Ureter (tissue), 1 donor: ENCODE results near the gene CCR5. TPM values are rescaled to one million over a fixed set of nuclear protein-coding genes. Genes with fewer than 3 reads are reported as not detected.

Experiments used
- DNase-seq: peaks from one replicate; pipeline ENCODE4 v3.0.0-alpha.2; 2020; ENCODE audit warnings: low spot score
- total RNA-seq: library from RNA; stranded (reverse); gene quantifications from one replicate; pipeline ENCODE4 v1.2.4, GENCODE V29; 2023
- donor health status: DM: yes; HTN: yes; CAD: no.

CCR5 gene
- total RNA-seq, 1 donor from 2014 or later: 3.3 TPM

DNA sequence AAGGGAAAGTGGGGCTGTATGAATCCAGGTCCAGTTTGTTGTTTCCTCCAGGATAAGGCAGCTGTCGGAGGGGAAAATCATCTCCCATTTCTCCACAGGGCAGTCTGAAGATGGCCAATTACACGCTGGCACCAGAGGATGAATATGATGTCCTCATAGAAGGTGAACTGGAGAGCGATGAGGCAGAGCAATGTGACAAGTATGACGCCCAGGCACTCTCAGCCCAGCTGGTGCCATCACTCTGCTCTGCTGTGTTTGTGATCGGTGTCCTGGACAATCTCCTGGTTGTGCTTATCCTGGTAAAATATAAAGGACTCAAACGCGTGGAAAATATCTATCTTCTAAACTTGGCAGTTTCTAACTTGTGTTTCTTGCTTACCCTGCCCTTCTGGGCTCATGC lies 37.2 kb downstream of the CCR5 start:
- DNase-seq: no peak

DNA sequence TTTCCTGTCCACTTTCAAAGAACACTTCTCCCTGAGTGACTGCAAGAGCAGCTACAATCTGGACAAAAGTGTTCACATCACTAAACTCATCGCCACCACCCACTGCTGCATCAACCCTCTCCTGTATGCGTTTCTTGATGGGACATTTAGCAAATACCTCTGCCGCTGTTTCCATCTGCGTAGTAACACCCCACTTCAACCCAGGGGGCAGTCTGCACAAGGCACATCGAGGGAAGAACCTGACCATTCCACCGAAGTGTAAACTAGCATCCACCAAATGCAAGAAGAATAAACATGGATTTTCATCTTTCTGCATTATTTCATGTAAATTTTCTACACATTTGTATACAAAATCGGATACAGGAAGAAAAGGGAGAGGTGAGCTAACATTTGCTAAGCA lies 38.1 kb downstream of the CCR5 start:
- no peak for DNase-seq

DNA sequence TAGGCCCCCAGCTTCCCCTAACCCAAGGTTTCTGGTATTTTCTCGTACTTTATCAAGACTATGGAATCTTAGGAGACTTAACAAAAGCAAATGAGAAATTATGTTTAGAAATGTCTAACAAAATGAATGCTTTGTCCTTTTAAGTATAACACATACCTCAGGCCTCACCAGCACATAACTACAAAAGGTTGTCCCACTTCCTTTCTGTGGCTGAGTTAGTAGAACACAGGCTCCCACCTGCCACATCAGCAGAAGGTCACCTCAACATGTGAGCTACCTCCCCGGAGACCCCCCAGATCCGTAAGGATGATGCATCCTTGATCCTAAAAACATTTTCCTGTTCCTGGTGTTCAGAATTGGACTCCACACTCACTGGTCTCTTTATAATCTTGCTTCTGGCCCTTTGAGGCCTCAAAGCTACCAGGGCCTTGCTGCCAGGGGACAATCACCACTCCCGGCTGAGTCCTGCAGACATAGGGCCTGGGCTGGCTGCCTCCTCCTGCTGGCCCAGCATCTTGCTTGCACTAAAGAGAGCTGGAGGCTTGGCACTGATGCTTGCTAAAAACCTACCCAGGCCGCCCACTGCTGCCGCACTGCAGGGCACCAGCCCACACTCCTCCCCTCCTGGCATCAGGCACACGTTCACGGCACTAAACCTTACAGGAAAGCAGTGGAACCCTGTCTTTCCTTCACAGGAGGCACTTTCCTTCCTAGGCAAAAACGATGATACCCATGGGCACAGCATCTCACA lies 39.2 kb downstream of the CCR5 start:
- no peak for DNase-seq

DNA sequence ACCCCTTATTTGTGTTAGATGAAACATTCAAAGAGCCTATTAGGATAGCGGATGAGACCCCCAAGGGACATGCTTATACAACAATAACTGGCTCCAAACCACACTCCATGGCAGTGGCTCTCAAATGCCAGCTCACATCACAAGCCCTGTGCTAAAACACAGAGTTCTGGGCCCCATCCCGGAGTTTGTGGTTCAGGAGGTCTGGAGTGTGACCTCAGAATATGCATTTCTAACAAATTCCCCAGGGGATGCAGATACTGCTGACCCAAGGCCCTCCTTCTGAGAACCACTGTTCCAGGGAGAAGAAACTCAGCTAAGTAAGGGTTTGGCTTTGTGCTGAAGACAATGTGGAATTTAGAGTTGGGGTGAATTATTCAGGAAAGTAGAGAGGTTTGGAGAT lies 39.9 kb downstream of the CCR5 start:
- DNase-seq: no peak

DNA sequence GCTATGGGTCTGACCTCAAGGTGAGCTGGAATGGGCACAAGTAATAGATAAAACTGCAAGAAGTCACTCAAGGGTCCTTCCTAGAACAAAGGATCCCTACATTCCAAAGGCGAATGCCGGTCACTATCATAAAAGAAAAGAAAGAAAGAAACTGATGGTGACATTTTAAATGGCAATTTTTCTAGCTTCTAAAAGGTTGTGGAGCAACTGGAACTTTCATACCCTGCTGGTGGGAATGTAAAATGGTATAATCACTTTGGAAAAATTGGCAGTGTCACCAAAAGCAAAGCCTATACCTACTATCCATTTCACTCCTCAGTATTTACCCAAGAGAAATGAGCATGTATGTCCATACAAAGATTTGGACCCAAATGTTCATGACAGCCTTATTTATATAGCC lies 40.5 kb downstream of the CCR5 start:
- DNase-seq: no peak

DNA sequence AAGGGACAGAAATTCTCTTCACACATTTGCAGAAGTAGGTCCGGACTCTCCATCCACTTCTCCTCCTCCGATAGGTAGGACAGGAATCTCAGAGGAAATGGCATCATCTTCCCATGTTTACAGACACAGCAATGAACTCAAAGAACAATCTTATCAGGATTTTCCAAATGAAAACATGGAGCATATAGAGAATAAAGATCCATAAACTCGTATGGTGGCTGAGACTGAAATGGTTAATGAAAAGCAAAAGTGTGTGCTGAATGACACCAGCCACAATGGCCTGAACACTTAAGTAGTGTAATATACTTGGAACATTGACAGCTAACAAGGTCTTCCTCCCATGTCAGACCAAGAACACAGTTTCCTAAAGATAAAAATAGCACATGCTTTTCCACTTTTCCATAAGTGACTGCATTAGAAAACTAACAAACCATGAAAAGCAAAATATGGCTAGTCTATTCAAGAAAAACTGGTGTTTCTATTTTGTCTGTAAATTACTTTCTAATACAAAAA lies 42.1 kb downstream of the CCR5 start:
- no peak for DNase-seq

DNA sequence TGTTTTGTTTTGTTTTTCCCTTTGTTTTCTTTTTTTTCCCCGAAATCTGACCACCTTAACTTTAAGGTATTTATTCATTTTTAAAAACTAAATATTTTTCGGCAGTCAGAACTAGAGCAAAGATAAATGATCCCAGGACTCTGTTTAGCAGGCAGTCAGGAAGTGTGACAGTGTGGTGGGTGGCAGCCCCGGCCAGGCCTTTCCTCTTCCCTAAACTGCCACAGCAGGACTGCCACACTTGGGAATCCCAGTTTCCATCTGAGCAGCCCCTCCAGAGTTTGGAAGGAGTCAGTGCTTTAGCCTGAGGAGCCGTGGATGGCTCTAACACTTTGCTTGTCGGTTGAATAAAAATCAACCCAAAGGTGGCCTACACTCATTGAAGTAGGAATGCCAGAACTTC lies 43.2 kb downstream of the CCR5 start:
- DNase-seq: no peak

DNA sequence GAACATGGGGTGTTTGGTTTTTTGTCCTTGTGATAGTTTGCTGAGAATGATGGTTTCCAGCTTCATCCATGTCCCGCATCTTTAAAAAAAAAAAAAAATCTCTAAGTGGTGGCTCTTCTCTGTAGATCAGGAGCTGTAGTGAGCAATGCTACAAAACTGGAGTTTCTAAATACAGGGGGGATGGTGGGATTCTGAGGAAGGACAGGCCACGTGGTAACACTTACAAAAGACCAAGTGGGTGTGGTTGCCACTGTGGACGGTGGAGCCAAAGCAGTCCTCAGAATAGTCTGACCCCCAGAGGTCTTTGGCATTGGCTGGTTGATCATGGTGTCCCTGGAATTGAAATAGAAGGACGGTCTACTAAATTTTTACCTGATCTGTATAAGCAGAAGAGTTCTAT lies 44.0 kb downstream of the CCR5 start:
- no peak for DNase-seq

DNA sequence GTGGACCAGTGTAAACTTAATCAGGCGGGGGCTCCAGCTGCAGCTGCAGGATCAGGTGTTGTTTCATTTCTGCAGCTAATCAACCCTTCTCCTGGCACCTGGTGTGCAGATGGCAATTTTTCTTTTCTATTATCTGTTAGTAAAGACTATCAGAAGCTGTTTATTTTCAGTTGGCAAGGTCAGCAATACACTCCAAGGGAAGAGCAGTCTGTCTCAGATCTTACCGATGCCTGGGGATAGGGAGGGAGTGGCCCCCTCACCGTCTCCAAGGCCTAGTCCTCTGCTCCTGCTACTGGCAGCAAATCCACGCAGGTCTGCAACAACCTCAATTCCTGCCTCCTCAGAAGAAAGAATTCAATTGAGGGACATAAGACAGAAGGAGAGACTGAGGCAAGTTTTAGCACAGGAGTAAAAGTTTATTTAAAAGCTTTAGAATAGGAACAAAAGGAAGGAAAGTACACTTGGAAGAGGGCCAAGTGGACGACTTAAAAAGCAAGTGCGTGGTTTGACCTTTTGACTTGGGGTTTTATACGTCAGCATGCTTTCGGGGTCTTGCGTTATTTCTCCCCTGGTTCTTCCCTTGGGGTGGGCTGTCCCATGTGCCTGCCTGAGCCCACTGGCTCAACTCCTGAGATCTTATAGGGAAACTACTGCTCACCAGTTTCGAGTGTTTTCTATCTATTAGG lies 45.5 kb downstream of the CCR5 start:
- DNase-seq: no peak

DNA sequence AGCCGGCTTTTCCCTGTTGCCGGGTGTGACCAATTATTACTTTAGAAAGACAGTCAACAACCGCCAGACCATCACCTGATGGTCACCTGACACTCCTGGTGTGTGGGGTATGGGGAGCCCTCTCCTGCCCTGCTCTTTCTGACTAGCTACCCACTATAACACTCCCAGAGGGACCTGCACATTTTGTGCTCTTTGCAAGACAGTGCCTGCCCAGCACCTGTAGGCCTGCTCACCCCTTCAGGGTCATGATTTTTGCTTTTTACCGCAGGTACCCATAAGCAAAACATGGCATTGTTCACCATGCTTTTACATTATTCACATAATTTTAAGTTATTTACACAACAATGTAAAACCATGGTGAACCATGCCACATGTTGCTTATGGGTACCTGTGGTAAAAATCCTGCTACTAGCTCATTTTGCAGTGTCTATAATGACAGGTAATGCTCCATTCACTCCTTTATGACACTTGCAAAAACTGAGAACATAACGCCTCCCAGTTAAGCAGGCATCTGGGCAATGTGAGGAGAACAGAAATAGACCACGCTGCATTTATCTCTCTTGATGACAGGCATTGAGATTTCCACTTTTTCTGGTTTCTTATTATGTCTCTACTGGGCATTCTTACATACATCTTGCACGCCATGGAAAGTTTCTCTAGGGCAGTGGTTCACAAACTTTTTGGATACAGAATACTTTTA lies 46.2 kb downstream of the CCR5 start:
- DNase-seq: no peak

DNA sequence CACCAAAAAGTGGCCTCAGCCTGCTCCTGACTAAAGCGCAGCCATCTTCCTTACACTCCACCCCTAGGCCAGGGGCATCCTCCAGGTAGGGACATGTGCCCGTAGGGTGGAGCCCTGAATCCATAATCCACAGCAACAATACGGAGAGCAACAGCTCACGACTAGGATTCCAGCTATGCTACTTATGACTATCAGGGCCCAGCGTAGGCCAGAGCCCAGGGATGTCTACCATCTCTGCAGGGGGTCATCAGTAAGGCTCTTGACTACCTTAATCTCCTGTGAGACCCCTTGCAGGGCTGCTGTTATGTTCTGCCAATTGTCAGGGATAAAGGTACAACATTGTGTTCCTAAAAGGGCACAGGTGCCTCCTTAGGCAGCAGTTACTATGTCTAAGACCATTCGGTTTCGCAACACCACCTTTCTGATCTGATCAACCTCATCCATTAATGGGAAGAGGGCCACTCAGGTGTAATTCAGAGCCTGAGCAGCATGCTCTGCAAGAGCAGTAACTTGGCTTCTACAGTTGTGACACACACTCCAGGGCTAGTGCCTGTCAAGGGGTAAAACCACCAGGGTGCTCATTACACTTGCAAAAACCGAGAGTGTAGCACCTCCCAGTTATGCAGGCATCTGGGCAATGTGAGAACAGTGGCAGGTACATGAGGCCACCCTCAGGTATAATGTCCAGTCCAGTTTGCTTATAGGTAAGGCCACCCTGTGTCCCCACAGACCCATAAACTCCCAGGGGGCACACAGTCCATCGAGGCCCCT lies 47.3 kb downstream of the CCR5 start:
- no peak for DNase-seq

DNA sequence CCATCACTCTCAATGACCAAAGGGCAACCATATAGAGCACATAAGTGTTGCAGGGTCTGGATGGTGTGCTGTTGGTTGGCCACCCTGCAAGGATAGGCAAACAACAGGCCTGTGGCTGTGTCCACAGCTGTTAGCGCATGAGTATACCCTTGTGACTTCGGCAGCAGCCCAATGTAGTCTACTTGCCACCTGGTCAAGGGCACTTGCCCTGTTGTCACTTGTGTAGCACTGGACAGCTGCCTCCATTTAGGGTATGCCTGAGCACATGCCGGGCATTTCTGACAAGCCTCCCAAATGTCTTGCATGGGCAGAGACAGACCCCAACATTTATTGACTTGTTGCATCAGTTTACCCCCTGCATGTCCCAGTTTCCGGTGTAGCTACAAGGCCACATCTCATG lies 49.1 kb downstream of the CCR5 start:
- DNase-seq: no peak

DNA sequence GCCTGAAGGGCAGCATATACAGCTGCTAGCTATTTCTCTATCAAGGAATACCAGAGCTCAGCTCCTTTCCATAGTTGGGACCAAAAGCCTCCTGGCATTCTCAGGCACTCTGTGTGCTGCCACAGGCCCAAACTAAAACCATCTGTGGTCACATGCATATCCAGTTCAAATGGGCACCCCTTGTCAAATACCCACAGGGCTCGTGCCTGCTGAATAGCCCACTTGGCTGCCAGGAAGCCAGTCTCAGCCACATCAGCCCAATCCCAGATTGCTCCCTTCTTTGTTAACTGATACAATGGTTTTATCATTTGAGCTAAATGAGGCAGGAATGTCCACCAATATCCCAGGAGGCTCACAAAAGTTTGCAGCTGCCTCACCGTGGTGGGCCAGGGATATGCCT lies 50.2 kb downstream of the CCR5 start:
- no peak for DNase-seq

DNA sequence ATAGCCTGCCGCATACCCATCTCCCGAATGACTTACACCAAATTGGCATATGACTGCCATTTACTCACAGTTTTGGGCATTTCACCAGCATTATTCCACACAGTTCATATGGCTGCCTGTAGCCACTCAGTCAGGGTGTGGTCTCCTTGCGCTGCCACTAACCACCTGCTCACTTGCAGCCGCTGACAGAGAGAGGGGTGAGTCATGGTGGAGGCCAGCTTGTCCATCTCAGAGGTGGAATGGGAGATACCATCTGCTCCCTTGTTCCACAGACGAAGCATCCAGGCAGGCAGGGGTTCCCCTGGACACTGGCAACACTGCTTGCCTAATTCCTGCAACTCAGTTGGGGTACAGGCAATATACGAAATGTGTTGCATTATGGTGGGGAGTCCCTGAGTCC lies 51.9 kb downstream of the CCR5 start:
- DNase-seq: no peak

DNA sequence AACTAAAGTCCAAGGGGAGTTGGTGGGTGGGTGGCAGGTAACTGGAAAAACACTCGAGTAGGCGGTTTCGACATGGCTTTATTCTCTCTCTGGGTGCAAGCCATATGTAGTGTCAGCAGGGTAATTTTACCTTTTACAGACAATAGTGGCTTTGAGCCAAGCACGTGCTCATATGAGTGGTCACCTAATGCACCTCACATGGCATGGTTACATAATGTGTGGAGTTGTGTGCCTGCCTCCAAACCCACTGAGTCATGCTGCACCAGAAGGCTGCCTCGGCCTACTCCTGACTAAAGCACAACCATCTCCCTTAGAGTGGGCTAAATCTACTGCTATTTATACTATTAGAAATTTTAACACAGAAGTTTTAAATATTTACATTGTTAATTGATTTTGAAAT lies 52.8 kb downstream of the CCR5 start:
- no peak for DNase-seq

Other genes starting within 250 kb of the CCR5 start
- gene CCR1, start 162.6 kb upstream of the CCR5 start, total RNA-seq: 4.3 TPM
- not detected for gene CCR3, start 128.5 kb upstream of the CCR5 start, total RNA-seq
- gene CCR2, start 16.8 kb upstream of the CCR5 start, total RNA-seq: 1.3 TPM
- gene CCRL2, start 36.3 kb downstream of the CCR5 start, total RNA-seq: 6.3 TPM
- 1.5 TPM for gene LTF, start 94.0 kb downstream of the CCR5 start, total RNA-seq
- gene RTP3, start 127.0 kb downstream of the CCR5 start, total RNA-seq: not detected
- gene LRRC2, start 195.4 kb downstream of the CCR5 start, total RNA-seq: 0.81 TPM
- not detected for gene FAM240A, start 241.6 kb downstream of the CCR5 start, total RNA-seq